Activated B cell treated with CpG ODN at 0.5 μM for 24 hours (primary cell): ENCODE measurements around the gene JMJD7. TPM values are rescaled to one million over a fixed set of nuclear protein-coding genes. Genes with fewer than 3 reads are reported as not detected.
"Not testable (repeated sequence)": the region's sequence is repeated elsewhere in the genome, so short reads cannot be mapped to it uniquely, and the experiment has no call there.

ENCODE experiments used
- ATAC-seq: fragments of 200-7000 bp; cut with Tn5 transposase; one replicate; pipeline ENCODE4 v1.10.0; 2021; ENCODE audit warnings: low read depth, mild to moderate bottlenecking, moderate library complexity
- CTCF ChIA-PET: fragments of 350-600 bp; sonication (Branson Sonifier 250); formaldehyde crosslinking; loops from one replicate; lab custom pipeline; 2021; ENCODE audit warnings: antibody characterized with exemption; lab: Charles Lee
- POLR2A ChIA-PET: fragments of 350-600 bp; sonication (Branson Sonifier 250); formaldehyde crosslinking; loops from one replicate; lab custom pipeline; 2021; ENCODE audit warnings: antibody characterized with exemption; lab: Charles Lee
- DNase-seq: peaks from one replicate; pipeline ENCODE4 v3.0.0; 2022
- H3K27ac Mint-ChIP-seq: one replicate; pipeline ENCODE4 v1.8.0; 2020; ENCODE audit warnings: mixed read lengths
- H3K27me3 Mint-ChIP-seq: one replicate; pipeline ENCODE4 v1.8.0; 2021; ENCODE audit warnings: mixed read lengths
- H3K36me3 Mint-ChIP-seq: one replicate; pipeline ENCODE4 v1.8.0; 2021; ENCODE audit warnings: low read depth, mixed read lengths
- H3K4me1 Mint-ChIP-seq: one replicate; pipeline ENCODE4 v1.8.0; 2021; ENCODE audit warnings: mixed read lengths
- H3K4me3 Mint-ChIP-seq: one replicate; pipeline ENCODE4 v1.8.0; 2020; ENCODE audit warnings: mild to moderate bottlenecking, mixed read lengths
- H3K9me3 Mint-ChIP-seq: one replicate; pipeline ENCODE4 v1.8.0; 2020; ENCODE audit warnings: mixed read lengths
- intact Hi-C: fragments of 100-400 bp; cut with micrococcal nuclease; formaldehyde crosslinking; loops from one replicate; pipeline ENCODE4 v1.15.1; 2024
- total RNA-seq: library from RNA; stranded (reverse); gene quantifications from 2 replicates; pipeline ENCODE4 v1.2.3, GENCODE V29; 2022
- TF ChIP-seq, protein P1 (sequence below): fragments of 200-600 bp; IDR thresholded peaks from one replicate; pipeline ENCODE4 v1.8.0; 2022; ENCODE audit warnings: antibody characterized with exemption, mild to moderate bottlenecking

The JMJD7 gene
- total RNA-seq, 1 donor from 2014 or later, result 16.5 TPM

GRCh38 chr15:41825572-41826535 is 2.0 kb upstream of the JMJD7 start:
- TF ChIP-seq, protein P1, sequence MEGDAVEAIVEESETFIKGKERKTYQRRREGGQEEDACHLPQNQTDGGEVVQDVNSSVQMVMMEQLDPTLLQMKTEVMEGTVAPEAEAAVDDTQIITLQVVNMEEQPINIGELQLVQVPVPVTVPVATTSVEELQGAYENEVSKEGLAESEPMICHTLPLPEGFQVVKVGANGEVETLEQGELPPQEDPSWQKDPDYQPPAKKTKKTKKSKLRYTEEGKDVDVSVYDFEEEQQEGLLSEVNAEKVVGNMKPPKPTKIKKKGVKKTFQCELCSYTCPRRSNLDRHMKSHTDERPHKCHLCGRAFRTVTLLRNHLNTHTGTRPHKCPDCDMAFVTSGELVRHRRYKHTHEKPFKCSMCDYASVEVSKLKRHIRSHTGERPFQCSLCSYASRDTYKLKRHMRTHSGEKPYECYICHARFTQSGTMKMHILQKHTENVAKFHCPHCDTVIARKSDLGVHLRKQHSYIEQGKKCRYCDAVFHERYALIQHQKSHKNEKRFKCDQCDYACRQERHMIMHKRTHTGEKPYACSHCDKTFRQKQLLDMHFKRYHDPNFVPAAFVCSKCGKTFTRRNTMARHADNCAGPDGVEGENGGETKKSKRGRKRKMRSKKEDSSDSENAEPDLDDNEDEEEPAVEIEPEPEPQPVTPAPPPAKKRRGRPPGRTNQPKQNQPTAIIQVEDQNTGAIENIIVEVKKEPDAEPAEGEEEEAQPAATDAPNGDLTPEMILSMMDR, result no peak
- intact Hi-C loops, result no loop called here
- peaks cover 13% of the 10 kb centered on the region for H3K4me1 Mint-ChIP-seq
- POLR2A ChIA-PET, result no interaction called here
- H3K4me3 Mint-ChIP-seq, result peak overlapping the region; percentile 73
- no peaks in the 10 kb centered on the region for H3K27me3 Mint-ChIP-seq
- DNase-seq, result no peak
- no peak for ATAC-seq
- peaks cover 30% of the 10 kb centered on the region for H3K36me3 Mint-ChIP-seq
- CTCF ChIA-PET, result interaction anchor here (1.4 kb wide), 1 partner anchor 14 kb away, joined by 5 read pairs; no protein-coding TSS in a partner anchor
- H3K9me3 Mint-ChIP-seq, result no peaks in the 10 kb centered on the region
- H3K27ac Mint-ChIP-seq, result no peak overlapping the region

GRCh38 chr15:41827290-41827879 is 507 bp upstream of the JMJD7 start:
- peak overlapping the region; percentile 53 for H3K27ac Mint-ChIP-seq
- intact Hi-C loops, result no loop called here
- CTCF ChIA-PET, result interaction anchor here (0.7 to 1.5 kb wide), 4 partner anchors 14 to 77 kb away, joined by 3 to 6 read pairs (median 3); partner anchors contain the start of gene MAPKBP1
- ATAC-seq (peak; percentile 2), DNase-seq (peak; percentile 32)
- POLR2A ChIA-PET, result interaction anchor here (0.8 to 0.9 kb wide), 2 partner anchors 77 to 108 kb away, joined by 3 read pairs; no protein-coding TSS in a partner anchor
- peaks cover 26% of the 10 kb centered on the region for H3K36me3 Mint-ChIP-seq
- no peaks in the 10 kb centered on the region for H3K27me3 Mint-ChIP-seq
- H3K9me3 Mint-ChIP-seq, result no peaks in the 10 kb centered on the region
- TF ChIP-seq, protein P1, result no peak
- peak overlapping the region; percentile 91 for H3K4me3 Mint-ChIP-seq
- peaks cover 13% of the 10 kb centered on the region for H3K4me1 Mint-ChIP-seq

DNA sequence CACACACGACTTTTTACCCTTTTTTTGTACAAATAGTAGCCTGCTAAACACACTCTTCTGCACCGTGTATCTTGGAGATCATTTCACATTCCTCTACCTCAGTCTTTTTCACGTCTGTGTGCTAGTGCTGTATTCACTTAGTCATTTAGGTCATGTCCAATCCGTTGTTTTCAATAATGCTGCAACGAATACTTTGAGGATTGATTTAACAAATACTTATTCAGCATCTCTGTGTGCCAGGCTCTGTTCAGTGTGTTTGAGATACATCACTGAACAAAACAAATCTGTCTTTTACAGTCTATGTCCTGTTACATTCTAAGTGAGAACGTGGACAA is 882 bp downstream of the JMJD7 start:
- TF ChIP-seq, protein P1, result no peak
- Mint-ChIP-seq H3K9me3 (no peaks in the 10 kb centered on the region), H3K4me1 (peaks cover 21% of the 10 kb centered on the region), H3K36me3 (peaks cover 23% of the 10 kb centered on the region), H3K4me3 (peak overlapping the region; percentile 91), H3K27me3 (no peaks in the 10 kb centered on the region), H3K27ac (peak overlapping the region; percentile 73)
- intact Hi-C loops, result loop anchor here (1.0 to 2.0 kb wide), 6 partner anchors 54 to 167 kb away; partner anchors contain the start of genes MAPKBP1 and SPTBN5
- CTCF ChIA-PET, result interaction anchor here (0.9 kb wide), 1 partner anchor 75 kb away, joined by 3 read pairs; no protein-coding TSS in a partner anchor
- no peak for ATAC-seq
- no peak for DNase-seq
- POLR2A ChIA-PET, result no interaction called here

GRCh38 chr15:41829959-41830646 is 2.2 kb downstream of the JMJD7 start:
- H3K4me1 Mint-ChIP-seq, result peaks cover 21% of the 10 kb centered on the region
- ChIA-PET POLR2A (no interaction called here), CTCF (no interaction called here)
- no peaks in the 10 kb centered on the region for H3K27me3 Mint-ChIP-seq
- H3K9me3 Mint-ChIP-seq, result no peaks in the 10 kb centered on the region
- peaks cover 15% of the 10 kb centered on the region for H3K36me3 Mint-ChIP-seq
- ATAC-seq (no peak), DNase-seq (no peak)
- H3K4me3 Mint-ChIP-seq, result no peak overlapping the region
- TF ChIP-seq, protein P1, result no peak
- intact Hi-C loops, result loop anchor here (2.0 kb wide), 1 partner anchor 65 kb away; the partner anchor contains the start of gene SPTBN5
- H3K27ac Mint-ChIP-seq, result no peak overlapping the region

DNA sequence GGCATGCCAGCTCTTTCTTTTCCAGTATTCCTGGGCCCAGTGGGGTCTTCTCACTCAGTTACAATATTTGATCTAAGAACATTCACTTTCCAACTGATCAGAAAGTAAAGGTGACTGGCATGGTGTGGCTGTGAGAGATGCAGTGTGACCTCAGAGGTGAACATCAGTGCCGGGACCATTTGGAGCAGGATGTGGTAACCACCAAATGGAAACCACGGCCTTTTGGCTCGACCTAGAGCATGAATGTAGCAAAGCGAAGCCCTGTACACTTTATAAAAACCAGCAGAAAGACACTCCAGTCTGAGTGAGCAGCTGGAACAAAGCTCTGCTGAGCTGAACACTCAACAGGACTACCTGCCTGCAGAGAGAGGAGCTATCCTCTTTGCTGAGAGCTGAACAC is 3.4 kb downstream of the JMJD7 start:
- Mint-ChIP-seq H3K36me3 (peaks cover 18% of the 10 kb centered on the region), H3K4me1 (peaks cover 23% of the 10 kb centered on the region)
- H3K4me3 Mint-ChIP-seq, H3K27ac Mint-ChIP-seq, POLR2A ChIA-PET, intact Hi-C loops, H3K9me3 Mint-ChIP-seq, DNase-seq, ATAC-seq, H3K27me3 Mint-ChIP-seq: not testable (repeated sequence)
- CTCF ChIA-PET, result interaction anchor here (2.1 kb wide), 1 partner anchor 73 kb away, joined by 6 read pairs; no protein-coding TSS in a partner anchor
